Fibroblast of lung (primary cell): ENCODE results near the gene ABAT. TPM values are rescaled to one million over a fixed set of nuclear protein-coding genes. Genes with fewer than 3 reads are reported as not detected.

Experiments
- DNase-seq, 2 donors: peaks; one replicate each; pipeline versions ENCODE4 v3.0.0 to v3.0.0-alpha.2; 2010; ENCODE audit warnings: low read depth in 2 of 2
- H2AFZ ChIP-seq: 2 replicates; pipeline ENCODE4 v1.5.1; 2012; ENCODE audit warnings: low read length, control low read depth, inconsistent platforms
- H3K27ac ChIP-seq: 2 replicates; pipeline ENCODE4 v1.5.1; 2011; ENCODE audit warnings: low read length, control low read depth; ENCODE audit not compliant: insufficient read depth
- H3K27me3 ChIP-seq: 2 replicates; pipeline ENCODE4 v1.5.1; 2011; ENCODE audit warnings: mild to moderate bottlenecking, low read length; ENCODE audit not compliant: control insufficient read depth, insufficient read depth
- H3K36me3 ChIP-seq: 2 replicates; pipeline ENCODE4 v1.5.1; 2011; ENCODE audit warnings: low read length; ENCODE audit not compliant: control insufficient read depth, insufficient read depth
- H3K4me1 ChIP-seq: 2 replicates; pipeline ENCODE4 v1.5.1; 2011; ENCODE audit warnings: low read length; ENCODE audit not compliant: control insufficient read depth, insufficient read depth; ENCODE audit errors: extremely low read depth
- H3K4me2 ChIP-seq: 2 replicates; pipeline ENCODE4 v1.5.1; 2011; ENCODE audit warnings: low read length, control low read depth; ENCODE audit not compliant: insufficient read depth; ENCODE audit errors: extremely low read depth
- H3K4me3 ChIP-seq, 4 experiments: fragments of 200-600 bp in 1 of 4; sonication (generic) in 1 of 4; replicated peaks in 1 of 4; 2 replicates each; pipeline ENCODE4 v1.5.1; 2011 to 2016; ENCODE audit warnings: low read length in 4 of 4, low read depth in 3 of 4, mild to moderate bottlenecking in 3 of 4, control low read depth in 2 of 4, inconsistent platforms in 1 of 4, mixed read lengths in 1 of 4; ENCODE audit not compliant: insufficient read depth in 1 of 4; ENCODE audit errors: control extremely low read depth in 1 of 4
- H3K79me2 ChIP-seq: 2 replicates; pipeline ENCODE4 v1.5.1; 2012; ENCODE audit warnings: mild to moderate bottlenecking, low read length, inconsistent platforms; ENCODE audit not compliant: control insufficient read depth, insufficient read depth
- H3K9ac ChIP-seq: 2 replicates; pipeline ENCODE4 v1.5.1; 2011; ENCODE audit warnings: mild to moderate bottlenecking, low read length, control low read depth; ENCODE audit not compliant: insufficient read depth
- H3K9me3 ChIP-seq: 2 replicates; pipeline ENCODE4 v1.5.1; 2012; ENCODE audit warnings: low read depth, low read length; ENCODE audit not compliant: control insufficient read depth, insufficient read depth
- H4K20me1 ChIP-seq: 2 replicates; pipeline ENCODE4 v1.5.1; 2011; ENCODE audit warnings: low read length; ENCODE audit not compliant: control insufficient read depth, insufficient read depth; ENCODE audit errors: extremely low read depth
- EZH2 ChIP-seq: IDR thresholded peaks from 2 replicates; pipeline ENCODE4 v1.5.1; 2012; ENCODE audit warnings: low read length, control low read depth, mild to moderate bottlenecking; ENCODE audit errors: missing control alignments
- polyA plus RNA-seq, 2 donors: library from polyadenylated mRNA; depleted of rRNA in 1 of 2; stranded (reverse) in 1 of 2; unstranded in 1 of 2; fragments of >200 nt; gene quantifications; 2 replicates each; pipeline ENCODE4 v1.2.1, GENCODE V29; 2011 to 2012; ENCODE audit warnings: missing spikeins in 1 of 2
- total RNA-seq: library from RNA; depleted of rRNA; stranded (reverse); fragments of >200 nt; gene quantifications from 2 replicates; pipeline ENCODE4 v1.2.1, GENCODE V29; 2014
- TF ChIP-seq, protein P1 (sequence below), 2 donors: IDR thresholded peaks in 1 of 2; conservative IDR thresholded peaks in 1 of 2; 1 replicate in 1 of 2; 2 replicates in 1 of 2; pipeline ENCODE4 v1.5.1; 2011 to 2012; ENCODE audit warnings: low read length in 2 of 2, control low read depth in 1 of 2, inconsistent platforms in 1 of 2, low read depth in 1 of 2, mild to moderate bottlenecking in 1 of 2

ABAT gene
- total and polyA plus RNA-seq, 2 donors (not counting 1 experiment from before 2014, with no cell fraction given) = 1.8 TPM

DNA sequence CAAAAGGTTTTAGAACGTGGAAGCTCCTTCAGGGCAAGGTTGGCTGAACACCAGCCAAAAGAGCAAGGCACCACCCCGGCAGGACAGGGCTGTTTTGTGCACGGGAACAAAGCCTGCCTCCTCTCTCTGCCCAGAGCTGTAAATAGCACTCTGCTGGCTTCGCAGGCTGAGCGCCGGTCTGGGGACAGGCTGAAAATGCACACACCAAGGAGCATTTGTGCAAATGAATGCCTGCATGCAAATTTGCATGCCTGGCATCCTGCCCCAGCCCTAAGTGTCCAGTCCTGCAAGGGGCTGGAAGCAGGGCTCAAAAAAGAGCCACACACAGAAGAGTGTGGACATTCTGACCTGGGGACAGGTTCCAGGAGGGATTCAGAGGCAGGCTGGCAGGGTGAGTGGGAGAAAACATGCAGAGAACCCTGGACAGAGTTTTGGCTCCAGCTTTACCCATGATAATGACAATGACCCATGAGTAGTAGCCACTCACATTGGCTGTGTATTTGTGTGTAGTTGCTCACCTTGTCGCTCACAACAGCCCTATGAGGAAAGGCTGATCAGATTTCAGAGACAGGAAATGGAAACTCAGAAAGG is 11.7 kb downstream of the ABAT start:
- no peak for TF ChIP-seq EZH2
- TF ChIP-seq, protein P1, sequence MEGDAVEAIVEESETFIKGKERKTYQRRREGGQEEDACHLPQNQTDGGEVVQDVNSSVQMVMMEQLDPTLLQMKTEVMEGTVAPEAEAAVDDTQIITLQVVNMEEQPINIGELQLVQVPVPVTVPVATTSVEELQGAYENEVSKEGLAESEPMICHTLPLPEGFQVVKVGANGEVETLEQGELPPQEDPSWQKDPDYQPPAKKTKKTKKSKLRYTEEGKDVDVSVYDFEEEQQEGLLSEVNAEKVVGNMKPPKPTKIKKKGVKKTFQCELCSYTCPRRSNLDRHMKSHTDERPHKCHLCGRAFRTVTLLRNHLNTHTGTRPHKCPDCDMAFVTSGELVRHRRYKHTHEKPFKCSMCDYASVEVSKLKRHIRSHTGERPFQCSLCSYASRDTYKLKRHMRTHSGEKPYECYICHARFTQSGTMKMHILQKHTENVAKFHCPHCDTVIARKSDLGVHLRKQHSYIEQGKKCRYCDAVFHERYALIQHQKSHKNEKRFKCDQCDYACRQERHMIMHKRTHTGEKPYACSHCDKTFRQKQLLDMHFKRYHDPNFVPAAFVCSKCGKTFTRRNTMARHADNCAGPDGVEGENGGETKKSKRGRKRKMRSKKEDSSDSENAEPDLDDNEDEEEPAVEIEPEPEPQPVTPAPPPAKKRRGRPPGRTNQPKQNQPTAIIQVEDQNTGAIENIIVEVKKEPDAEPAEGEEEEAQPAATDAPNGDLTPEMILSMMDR (conservative IDR thresholded peaks at IDR 0.05 in 1 of 2, IDR thresholded peaks at IDR 0.05 in 1 of 2; ENCODE audit: low read depth in 1 of 2, low read length in 2 of 2) = no peak
- Histone ChIP-seq H3K4me2 (no peak overlapping the region), H2AFZ (no peak overlapping the region), H4K20me1 (no peaks in the 10 kb centered on the region), H3K4me3 (no peak overlapping the region), H3K79me2 (no peaks in the 10 kb centered on the region), H3K27ac (no peak overlapping the region), H3K9me3 (no peaks in the 10 kb centered on the region), H3K4me1 (no peaks in the 10 kb centered on the region), H3K9ac (no peak overlapping the region), H3K27me3 (no peaks in the 10 kb centered on the region), H3K36me3 (no peaks in the 10 kb centered on the region)
- no peak for DNase-seq

DNA sequence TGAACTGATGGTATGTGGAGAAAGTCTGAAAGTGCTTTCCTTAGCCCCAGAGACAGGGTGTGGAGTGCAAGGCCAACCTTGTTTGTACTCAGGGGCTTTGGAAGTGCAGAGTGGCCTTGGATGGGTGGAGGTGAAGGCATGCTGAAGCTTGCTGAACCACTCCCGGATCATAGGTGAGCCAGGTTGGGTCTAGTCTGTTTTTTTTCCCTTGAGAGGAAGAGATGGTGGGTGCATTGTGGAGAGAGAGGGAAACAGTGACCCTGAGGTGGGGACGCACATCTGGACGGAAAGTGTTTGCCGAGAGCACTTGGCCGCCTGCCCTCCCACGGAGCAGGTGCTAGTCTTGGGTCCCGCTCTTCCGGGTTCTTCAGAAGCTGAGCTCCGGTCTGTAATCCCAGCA is 12.5 kb downstream of the ABAT start:
- Histone ChIP-seq H3K9ac (no peak overlapping the region), H2AFZ (no peak overlapping the region), H3K4me3 (no peak overlapping the region), H3K4me1 (no peaks in the 10 kb centered on the region), H3K4me2 (no peak overlapping the region), H3K36me3 (no peaks in the 10 kb centered on the region), H3K27me3 (no peaks in the 10 kb centered on the region), H4K20me1 (no peaks in the 10 kb centered on the region), H3K79me2 (no peaks in the 10 kb centered on the region), H3K27ac (no peak overlapping the region), H3K9me3 (no peaks in the 10 kb centered on the region)
- no peak for DNase-seq
- no peak for TF ChIP-seq EZH2
- TF ChIP-seq, protein P1 (conservative IDR thresholded peaks at IDR 0.05 in 1 of 2, IDR thresholded peaks at IDR 0.05 in 1 of 2; ENCODE audit: low read depth in 1 of 2, low read length in 2 of 2) = no peak

DNA sequence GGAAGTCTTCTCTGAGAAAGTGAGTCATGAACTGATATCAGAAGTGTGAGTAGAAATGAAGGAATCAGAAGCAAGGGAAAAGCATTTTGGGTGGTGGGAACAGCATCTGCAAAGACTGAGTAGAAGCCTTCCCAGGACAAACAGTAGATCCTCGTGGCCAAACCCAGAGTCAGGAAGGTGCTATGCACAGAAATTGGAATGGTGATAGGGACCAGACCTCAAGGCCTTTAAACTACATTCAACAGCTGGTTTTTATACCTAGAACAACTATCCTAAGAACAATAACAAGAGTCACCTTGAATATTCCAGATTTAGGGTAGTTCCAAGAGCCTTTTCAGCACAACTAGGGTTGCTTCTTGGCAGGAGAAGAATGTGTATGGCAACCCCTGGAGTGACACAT is 15.3 kb downstream of the ABAT start:
- TF ChIP-seq, protein P1 (conservative IDR thresholded peaks at IDR 0.05 in 1 of 2, IDR thresholded peaks at IDR 0.05 in 1 of 2; ENCODE audit: low read depth in 1 of 2, low read length in 2 of 2) = no peak
- no peak for TF ChIP-seq EZH2
- Histone ChIP-seq H4K20me1 (no peaks in the 10 kb centered on the region), H3K27ac (no peak overlapping the region), H3K36me3 (no peaks in the 10 kb centered on the region), H3K79me2 (no peaks in the 10 kb centered on the region), H3K4me3 (no peak overlapping the region), H2AFZ (no peak overlapping the region), H3K4me2 (no peak overlapping the region), H3K9me3 (no peaks in the 10 kb centered on the region), H3K9ac (no peak overlapping the region), H3K27me3 (no peaks in the 10 kb centered on the region), H3K4me1 (no peaks in the 10 kb centered on the region)
- DNase-seq = no peak
